H9 (cell line): ENCODE measurements around the gene CALR. TPM values are rescaled to one million over a fixed set of nuclear protein-coding genes. Genes with fewer than 3 reads are reported as not detected.

Experiments
- DNase-seq: peaks from one replicate; pipeline ENCODE4 v3.0.0-alpha.2; 2017
- H2AFZ ChIP-seq: one replicate; pipeline ENCODE4 v1.6.1; 2013; ENCODE audit warnings: mild to moderate bottlenecking, low read length, control low read depth, moderate library complexity
- H2AK5ac ChIP-seq: 2 replicates; pipeline ENCODE4 v1.6.1; 2013; ENCODE audit warnings: low read length, control low read depth, mixed read lengths; ENCODE audit not compliant: insufficient read length
- H2BK120ac ChIP-seq: one replicate; pipeline ENCODE4 v1.6.1; 2013; ENCODE audit warnings: low read depth, mild to moderate bottlenecking, low read length, control low read depth, inconsistent platforms; ENCODE audit not compliant: poor library complexity, severe bottlenecking
- H2BK12ac ChIP-seq: 2 replicates; pipeline ENCODE4 v1.6.1; 2013; ENCODE audit warnings: low read length, control low read depth, mixed read lengths, low read depth; ENCODE audit not compliant: insufficient read length
- H2BK15ac ChIP-seq: 2 replicates; pipeline ENCODE4 v1.6.1; 2013; ENCODE audit warnings: low read depth, low read length, control low read depth
- H2BK20ac ChIP-seq: one replicate; pipeline ENCODE4 v1.6.1; 2013; ENCODE audit warnings: low read depth, mild to moderate bottlenecking, low read length, control low read depth, inconsistent platforms; ENCODE audit not compliant: poor library complexity, severe bottlenecking
- H2BK5ac ChIP-seq: 2 replicates; pipeline ENCODE4 v1.6.1; 2013; ENCODE audit warnings: low read length, control low read depth, mixed read lengths; ENCODE audit not compliant: insufficient read length
- H3K14ac ChIP-seq: 2 replicates; pipeline ENCODE4 v1.6.1; 2013; ENCODE audit warnings: low read length, control low read depth; ENCODE audit not compliant: insufficient read depth
- H3K18ac ChIP-seq: 2 replicates; pipeline ENCODE4 v1.6.1; 2013; ENCODE audit warnings: low read depth, mild to moderate bottlenecking, mixed read lengths, low read length, control low read depth; ENCODE audit not compliant: insufficient read length
- H3K23ac ChIP-seq: 2 replicates; pipeline ENCODE4 v1.6.1; 2013; ENCODE audit warnings: low read length, control low read depth, mixed read lengths, low read depth; ENCODE audit not compliant: insufficient read length
- H3K23me2 ChIP-seq: 2 replicates; pipeline ENCODE4 v1.6.1; 2013; ENCODE audit warnings: low read depth, mild to moderate bottlenecking, mixed read lengths, low read length, control low read depth; ENCODE audit not compliant: insufficient read length, poor library complexity, severe bottlenecking
- H3K27ac ChIP-seq: 2 replicates; pipeline ENCODE4 v1.5.1; 2013; ENCODE audit warnings: low read length, control low read depth, mixed read lengths, low read depth; ENCODE audit not compliant: insufficient read length
- H3K27me3 ChIP-seq: 2 replicates; pipeline ENCODE4 v1.6.1; 2013; ENCODE audit warnings: low read length, control low read depth, inconsistent platforms; ENCODE audit not compliant: insufficient read depth
- H3K4ac ChIP-seq: 2 replicates; pipeline ENCODE4 v1.6.1; 2013; ENCODE audit warnings: low read depth, mild to moderate bottlenecking, control low read depth, inconsistent platforms, low read length, moderate library complexity
- H3K4me1 ChIP-seq: 2 replicates; pipeline ENCODE4 v1.6.1; 2013; ENCODE audit warnings: low read length, control low read depth, inconsistent platforms; ENCODE audit not compliant: insufficient read depth
- H3K4me2 ChIP-seq: 2 replicates; pipeline ENCODE4 v1.6.1; 2013; ENCODE audit warnings: low read length, control low read depth, mixed read lengths; ENCODE audit not compliant: insufficient read length, insufficient read depth
- H3K56ac ChIP-seq: 2 replicates; pipeline ENCODE4 v1.6.1; 2013; ENCODE audit warnings: low read depth, mild to moderate bottlenecking, mixed read lengths, low read length, control low read depth; ENCODE audit not compliant: insufficient read length
- H3K79me1 ChIP-seq: 2 replicates; pipeline ENCODE4 v1.6.1; 2013; ENCODE audit warnings: low read depth, mild to moderate bottlenecking, moderate library complexity, low read length, control low read depth, inconsistent platforms; ENCODE audit not compliant: insufficient read depth, poor library complexity, severe bottlenecking
- H3K79me2 ChIP-seq: 2 replicates; pipeline ENCODE4 v1.6.1; 2013; ENCODE audit warnings: low read length, control low read depth, inconsistent platforms; ENCODE audit not compliant: insufficient read depth
- H3K9ac ChIP-seq: 2 replicates; pipeline ENCODE4 v1.6.1; 2013; ENCODE audit warnings: low read length, control low read depth, mixed read lengths; ENCODE audit not compliant: insufficient read length; ENCODE audit errors: extremely low read depth
- H3K9me3 ChIP-seq: one replicate; pipeline ENCODE4 v1.6.1; 2013; ENCODE audit warnings: low read depth, low read length, inconsistent platforms; ENCODE audit not compliant: control insufficient read depth
- H3T11ph ChIP-seq: one replicate; pipeline ENCODE4 v1.6.1; 2013; ENCODE audit warnings: mild to moderate bottlenecking, low read length, control low read depth, inconsistent platforms
- H4K20me1 ChIP-seq: one replicate; pipeline ENCODE4 v1.6.1; 2013; ENCODE audit not compliant: control insufficient read depth, insufficient read length, insufficient read depth
- H4K5ac ChIP-seq: 2 replicates; pipeline ENCODE4 v1.6.1; 2013; ENCODE audit warnings: low read depth, mild to moderate bottlenecking, mixed read lengths, low read length, control low read depth; ENCODE audit not compliant: insufficient read length
- H4K8ac ChIP-seq: replicated peaks from 2 replicates; pipeline ENCODE4 v1.6.1; 2013; ENCODE audit warnings: low read length, control low read depth, mixed read lengths, low read depth; ENCODE audit not compliant: insufficient read length
- H4K91ac ChIP-seq: 2 replicates; pipeline ENCODE4 v1.6.1; 2013; ENCODE audit warnings: low read depth, mild to moderate bottlenecking, moderate library complexity, mixed read lengths, low read length, control low read depth; ENCODE audit not compliant: insufficient read length
- H3K27ac Mint-ChIP-seq, 3 experiments: 2 replicates in 2 of 3; 3 replicates in 1 of 3; pipeline ENCODE4 v1.8.0; 2020 to 2021; ENCODE audit warnings: mixed read lengths in 3 of 3, mild to moderate bottlenecking in 1 of 3, moderate library complexity in 1 of 3
- H3K27me3 Mint-ChIP-seq: 2 replicates; pipeline ENCODE4 v1.8.0; 2021; ENCODE audit warnings: low read depth, mild to moderate bottlenecking, moderate library complexity, mixed read lengths
- H3K36me3 Mint-ChIP-seq, 3 experiments: 2 replicates in 2 of 3; 3 replicates in 1 of 3; pipeline ENCODE4 v1.8.0; 2020 to 2021; ENCODE audit warnings: low read depth in 3 of 3, mixed read lengths in 3 of 3; ENCODE audit not compliant: insufficient read depth in 1 of 3
- H3K4me1 Mint-ChIP-seq, 2 experiments: 2 replicates each; pipeline ENCODE4 v1.8.0; 2020; ENCODE audit warnings: mixed read lengths in 2 of 2
- H3K4me3 Mint-ChIP-seq, 2 experiments: 2 replicates in 1 of 2; 3 replicates in 1 of 2; pipeline ENCODE4 v1.8.0; 2020 to 2021; ENCODE audit warnings: mild to moderate bottlenecking in 2 of 2, mixed read lengths in 2 of 2, moderate library complexity in 1 of 2
- H3K9me3 Mint-ChIP-seq, 2 experiments: 2 replicates in 1 of 2; 3 replicates in 1 of 2; pipeline ENCODE4 v1.8.0; 2020; ENCODE audit warnings: mild to moderate bottlenecking in 2 of 2, mixed read lengths in 2 of 2, moderate library complexity in 1 of 2
- WGBS: extraction: QIAGEN DNeasy Blood & Tissue Kit; methylation state at CpG from one replicate; pipeline ENCODE4 v1.1.7; 2013; ENCODE audit warnings: missing lambda C conversion rate, low lambda C conversion rate, mixed read lengths; ENCODE audit not compliant: insufficient read length; ENCODE audit errors: extremely low coverage; 5-methylcytosine and 5-hydroxymethylcytosine counted together
- total RNA-seq: library from RNA; stranded (reverse); gene quantifications from 2 replicates; pipeline ENCODE4 v1.2.1, GENCODE V29; 2021
- TF ChIP-seq, protein P1 (sequence below): fragments of 200-600 bp; sonication (generic); conservative IDR thresholded peaks from 3 replicates; pipeline ENCODE4 v1.8.0; 2021; ENCODE audit warnings: antibody characterized with exemption, mild to moderate bottlenecking

CALR gene
- total RNA-seq, 1 experiment from 2014 or later = 887 TPM

DNA sequence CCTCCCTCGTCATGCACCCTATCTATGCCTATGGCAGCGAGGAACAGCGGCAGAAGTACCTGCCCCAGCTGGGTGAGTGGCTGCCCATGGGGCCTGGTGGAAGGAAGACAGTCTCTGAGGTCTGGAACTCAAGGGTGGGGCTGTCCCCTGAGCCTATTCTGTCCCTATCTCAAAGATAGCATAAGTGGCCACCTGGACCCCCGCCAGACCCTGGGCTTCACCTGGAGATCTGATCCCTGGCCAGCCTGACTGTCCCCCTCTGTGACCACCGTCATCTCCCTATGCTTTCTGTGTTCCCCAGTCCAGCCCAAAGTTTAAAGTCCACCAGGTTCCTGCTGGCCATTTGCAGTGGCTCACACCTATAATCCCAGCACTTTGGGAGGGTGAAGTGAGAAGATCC lies 44.8 kb upstream of the CALR start:
- H3K79me2 ChIP-seq = no peaks in the 10 kb centered on the region; the same call in 1 of the 2 replicates
- WGBS = no CpG with 5 or more reads among the region's 5 CpGs
- no peak overlapping the region for H4K5ac ChIP-seq
- no peak overlapping the region for H3T11ph ChIP-seq
- H3K9ac ChIP-seq = no peak overlapping the region
- peaks cover 6% of the 10 kb centered on the region for H3K27me3 Mint-ChIP-seq
- H3K56ac ChIP-seq = no peak overlapping the region
- no peaks in the 10 kb centered on the region; a peak in 1 of 5 replicates for H3K9me3 Mint-ChIP-seq
- no peak overlapping the region for H2AK5ac ChIP-seq
- H3K4me1 ChIP-seq = no peaks in the 10 kb centered on the region
- no peaks in the 10 kb centered on the region for H3K79me1 ChIP-seq
- no peak overlapping the region for H2BK120ac ChIP-seq
- no peak overlapping the region for H2BK12ac ChIP-seq
- H3K14ac ChIP-seq = no peak overlapping the region
- no peak overlapping the region for H3K27ac ChIP-seq
- no peak for DNase-seq
- no peak overlapping the region for H4K8ac ChIP-seq
- H3K4ac ChIP-seq = no peak overlapping the region
- H3K18ac ChIP-seq = no peak overlapping the region
- H3K23ac ChIP-seq = no peak overlapping the region
- no peaks in the 10 kb centered on the region for H4K20me1 ChIP-seq
- H3K4me1 Mint-ChIP-seq = peaks cover 5 to 15% of the 10 kb centered on the region in 2 experiments
- no peak overlapping the region for H2BK5ac ChIP-seq
- no peak overlapping the region for H2AFZ ChIP-seq
- no peak overlapping the region for H4K91ac ChIP-seq
- no peak overlapping the region for H3K4me2 ChIP-seq
- H3K27ac Mint-ChIP-seq = no peak overlapping the region
- peak overlapping the region; percentile 31 to 63; a peak in 1 of 5 replicates for H3K4me3 Mint-ChIP-seq
- TF ChIP-seq, protein P1, sequence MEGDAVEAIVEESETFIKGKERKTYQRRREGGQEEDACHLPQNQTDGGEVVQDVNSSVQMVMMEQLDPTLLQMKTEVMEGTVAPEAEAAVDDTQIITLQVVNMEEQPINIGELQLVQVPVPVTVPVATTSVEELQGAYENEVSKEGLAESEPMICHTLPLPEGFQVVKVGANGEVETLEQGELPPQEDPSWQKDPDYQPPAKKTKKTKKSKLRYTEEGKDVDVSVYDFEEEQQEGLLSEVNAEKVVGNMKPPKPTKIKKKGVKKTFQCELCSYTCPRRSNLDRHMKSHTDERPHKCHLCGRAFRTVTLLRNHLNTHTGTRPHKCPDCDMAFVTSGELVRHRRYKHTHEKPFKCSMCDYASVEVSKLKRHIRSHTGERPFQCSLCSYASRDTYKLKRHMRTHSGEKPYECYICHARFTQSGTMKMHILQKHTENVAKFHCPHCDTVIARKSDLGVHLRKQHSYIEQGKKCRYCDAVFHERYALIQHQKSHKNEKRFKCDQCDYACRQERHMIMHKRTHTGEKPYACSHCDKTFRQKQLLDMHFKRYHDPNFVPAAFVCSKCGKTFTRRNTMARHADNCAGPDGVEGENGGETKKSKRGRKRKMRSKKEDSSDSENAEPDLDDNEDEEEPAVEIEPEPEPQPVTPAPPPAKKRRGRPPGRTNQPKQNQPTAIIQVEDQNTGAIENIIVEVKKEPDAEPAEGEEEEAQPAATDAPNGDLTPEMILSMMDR = no peak
- H3K9me3 ChIP-seq = no peaks in the 10 kb centered on the region
- H2BK15ac ChIP-seq = no peak overlapping the region
- no peak overlapping the region for H2BK20ac ChIP-seq
- peaks cover 22 to 41% (median 37%) of the 10 kb centered on the region in 3 experiments; a peak in 6 of 7 replicates for H3K36me3 Mint-ChIP-seq
- no peaks in the 10 kb centered on the region for H3K27me3 ChIP-seq
- peaks cover 9% of the 10 kb centered on the region for H3K23me2 ChIP-seq
